ENCODE data around the gene PCSK6. TPM values are rescaled to one million over a fixed set of nuclear protein-coding genes. Genes with fewer than 3 reads are reported as not detected.

PCSK6 gene
- total and polyA plus RNA-seq, 2 of the 8 experiments (the other 6 are each of a cell fraction or from before 2014, with no cell fraction given) = 1.9 to 4.0 TPM

DNA sequence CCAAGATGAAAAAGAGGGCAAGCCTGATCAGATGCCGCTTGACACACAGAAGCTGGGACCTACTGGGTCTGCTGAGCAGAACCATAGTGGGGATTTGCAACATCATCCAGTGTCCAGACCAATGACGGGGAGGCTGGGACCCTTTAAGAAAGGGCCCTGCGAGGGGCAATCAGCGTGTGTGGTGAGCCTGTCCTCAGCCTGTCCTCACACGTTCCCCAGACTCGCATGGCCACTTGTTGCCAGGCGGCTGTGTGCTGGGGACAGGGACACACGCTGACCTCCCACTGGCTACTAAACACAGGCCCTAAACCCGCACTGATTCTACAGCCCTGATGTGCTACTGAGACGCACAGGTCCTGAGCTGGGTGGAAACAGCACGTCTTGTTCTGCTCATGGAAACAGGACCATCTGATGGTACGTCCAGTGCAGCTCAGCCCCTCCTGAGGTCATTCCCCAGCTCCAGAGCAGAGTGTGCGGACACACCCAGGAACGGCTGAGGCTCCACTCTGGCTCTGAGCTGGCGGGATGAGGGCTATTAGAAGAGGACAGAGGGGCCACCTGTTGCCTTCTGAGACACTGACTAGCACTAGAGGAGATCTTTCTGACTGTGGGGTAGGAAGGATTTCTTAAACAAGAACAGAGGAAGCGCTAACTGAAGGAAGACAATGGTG lies 24.4 kb downstream of the PCSK6 start:
- Histone ChIP-seq H4K8ac (ENCODE audit: extremely low read depth, insufficient read depth, low read length) (no peak overlapping the region; the same call in 1 of the 2 replicates), H2BK12ac (ENCODE audit: low read depth, low read length) (no peak overlapping the region), H3K9me3 (ENCODE audit: insufficient read depth in 2 of 2, low read depth in 1 of 2, low read length in 1 of 2) (no peaks in the 10 kb centered on the region), H3K18ac (ENCODE audit: extremely low read depth, low read length) (no peak overlapping the region), H4K5ac (ENCODE audit: insufficient read length, low read depth, low read length) (no peak overlapping the region), H4K20me1 (replicated peaks in 1 of 2; ENCODE audit: control insufficient read depth in 1 of 2, insufficient read depth in 2 of 2, low read length in 2 of 2) (no peaks in the 10 kb centered on the region), H3K79me1 (ENCODE audit: low read depth, low read length) (no peaks in the 10 kb centered on the region), H3K23ac (ENCODE audit: insufficient read length) (no peak overlapping the region), H3K23me2 (ENCODE audit: low read depth, low read length) (no peaks in the 10 kb centered on the region), H3K79me2 (ENCODE audit: control insufficient read depth in 1 of 2, insufficient read depth in 2 of 2, low read length in 2 of 2) (no peaks in the 10 kb centered on the region), H3K9ac (replicated peaks in 1 of 4; ENCODE audit: extremely low read depth in 1 of 4, low read depth in 3 of 4, low read length in 3 of 4) (no peak overlapping the region), H2BK15ac (ENCODE audit: low read length) (no peak overlapping the region), H3K4me3 (ENCODE audit: extremely low read depth in 1 of 4, insufficient read depth in 2 of 4, low read depth in 3 of 4, low read length in 4 of 4) (no peak overlapping the region), H3K14ac (ENCODE audit: insufficient read length) (no peak overlapping the region), H3K4ac (replicated peaks; ENCODE audit: insufficient read length, low read depth, low read length) (no peak overlapping the region), H4K91ac (replicated peaks; ENCODE audit: insufficient read length, low read length) (no peak overlapping the region), H2AFZ (ENCODE audit: low read length) (no peak overlapping the region), H3K4me1 (replicated peaks in 1 of 4; ENCODE audit: control insufficient read depth in 3 of 4, insufficient read depth in 4 of 4, low read length in 3 of 4) (no peaks in the 10 kb centered on the region), H3K4me2 (ENCODE audit: insufficient read depth in 1 of 2, low read depth in 2 of 2, low read length in 2 of 2) (no peak overlapping the region), H3K27ac (ENCODE audit: low read depth, low read length) (no peak overlapping the region), H2BK20ac (ENCODE audit: low read length) (no peak overlapping the region), H2AK5ac (ENCODE audit: low read depth, low read length) (no peak overlapping the region), H3K27me3 (replicated peaks in 1 of 4; ENCODE audit: control insufficient read depth in 3 of 4, extremely low read depth in 1 of 4, insufficient read depth in 3 of 4, low read length in 3 of 4) (no peaks in the 10 kb centered on the region; a peak in 1 of 7 replicates), H2BK120ac (replicated peaks; ENCODE audit: low read depth, low read length) (no peak overlapping the region), H3K56ac (replicated peaks; ENCODE audit: insufficient read length, low read depth, low read length) (no peak overlapping the region), H3K36me3 (ENCODE audit: control insufficient read depth in 2 of 4, insufficient read depth in 4 of 4, low read length in 3 of 4) (no peaks in the 10 kb centered on the region), H2BK5ac (ENCODE audit: low read depth, low read length) (no peak overlapping the region)
- POLR2A ChIA-PET (ENCODE audit: partially characterized antibody) = no interaction called here
- DNase-seq (ENCODE audit: low read depth in 1 of 2, low spot score in 2 of 2) (no peak), FAIRE-seq (no peak)
- 82% methylated on average over 15 of the region's 16 CpGs; no CpG with 5 or more reads in 1 of the 2 experiments for WGBS, 2 experiments (ENCODE audit: extremely low coverage in 1 of 2, insufficient coverage in 1 of 2, insufficient read length in 1 of 2, insufficient replicate concordance in 2 of 2, low coverage in 1 of 2, low lambda C conversion rate in 2 of 2, missing lambda C conversion rate in 1 of 2)
- CTCF ChIA-PET (ENCODE audit: partially characterized antibody) = no interaction called here
- TF ChIP-seq TCF12 (IDR thresholded peaks at IDR 0.05; ENCODE audit: low read depth, low read length) (no peak), GTF2F1 (IDR thresholded peaks at IDR 0.05; ENCODE audit: borderline replicate concordance, low read depth, low read length) (no peak), TBP (IDR thresholded peaks at IDR 0.05; ENCODE audit: low read depth, low read length) (no peak), KDM4A (IDR thresholded peaks at IDR 0.05; ENCODE audit: low read depth, low read length, severe bottlenecking) (no peak), SP2 (IDR thresholded peaks at IDR 0.05; ENCODE audit: low read length) (no peak), EGR1 (IDR thresholded peaks at IDR 0.05; ENCODE audit: borderline replicate concordance, low read depth, low read length) (no peak)

Data from H1 (cell line).